A549 treated with RU486 at 1 μM for 4 hours (cell line): ENCODE data around the gene GLRX2. TPM values are rescaled to one million over a fixed set of nuclear protein-coding genes. Genes with fewer than 3 reads are reported as not detected.

Experiments
- total RNA-seq: library from RNA; stranded (reverse); fragments of 200-300 nt; extraction: Qiagen RNA extraction; gene quantifications from 5 replicates; pipeline ENCODE4 v1.2.3, GENCODE V29; 2022; ENCODE audit warnings: low read depth

The GLRX2 gene, protein sequence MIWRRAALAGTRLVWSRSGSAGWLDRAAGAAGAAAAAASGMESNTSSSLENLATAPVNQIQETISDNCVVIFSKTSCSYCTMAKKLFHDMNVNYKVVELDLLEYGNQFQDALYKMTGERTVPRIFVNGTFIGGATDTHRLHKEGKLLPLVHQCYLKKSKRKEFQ
- total RNA-seq: 24.0 to 55.6 TPM (median 46.5 TPM) in 5 replicates

DNA sequence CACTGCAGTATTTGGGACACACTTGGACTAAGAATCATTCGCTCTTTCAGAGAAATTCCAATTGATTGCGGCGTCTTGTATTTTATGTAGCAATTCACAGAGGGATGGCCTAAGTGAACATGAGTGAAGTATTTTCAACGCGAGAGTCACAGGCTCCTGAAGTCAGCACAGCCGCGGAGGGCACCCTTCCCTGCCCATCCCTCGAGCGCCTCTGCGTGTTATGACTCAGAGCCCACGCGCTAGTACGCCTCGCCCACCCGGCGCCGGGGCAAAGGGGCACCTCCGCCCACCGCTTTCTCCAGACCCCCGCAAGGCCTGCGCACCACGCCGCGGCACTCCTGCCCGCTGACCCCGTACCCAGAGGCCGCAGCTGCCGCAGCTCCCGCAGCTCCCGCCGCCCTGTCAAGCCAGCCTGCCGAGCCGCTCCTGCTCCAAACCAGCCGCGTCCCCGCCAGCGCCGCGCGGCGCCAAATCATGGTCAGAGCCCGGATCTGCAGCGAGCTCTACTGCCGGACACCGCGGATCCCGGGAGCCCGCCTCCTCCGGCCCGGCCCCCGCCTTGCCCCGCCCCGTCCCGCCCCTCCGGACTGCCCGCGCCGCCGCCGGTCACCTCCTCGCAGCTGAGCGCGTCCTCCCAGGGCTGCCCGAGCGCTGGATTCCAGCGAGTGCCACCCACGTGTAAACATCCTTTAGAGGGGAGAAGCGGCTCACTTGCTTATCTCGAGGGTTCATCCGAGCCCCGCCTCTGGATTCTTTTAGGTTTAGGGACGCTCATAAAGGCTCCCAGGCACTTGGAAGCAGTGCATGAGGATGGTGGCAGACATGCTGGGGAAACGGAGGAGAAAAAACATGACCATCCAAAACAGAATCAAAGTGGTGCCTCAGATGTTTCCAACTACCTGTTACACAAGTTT lies at the start of gene GLRX2:
Gene GLRX2, minus strand, starts transcription at position 508 of the 914 bp plus-strand sequence. Its CDS starts 32 bp downstream, at position 476.

DNA sequence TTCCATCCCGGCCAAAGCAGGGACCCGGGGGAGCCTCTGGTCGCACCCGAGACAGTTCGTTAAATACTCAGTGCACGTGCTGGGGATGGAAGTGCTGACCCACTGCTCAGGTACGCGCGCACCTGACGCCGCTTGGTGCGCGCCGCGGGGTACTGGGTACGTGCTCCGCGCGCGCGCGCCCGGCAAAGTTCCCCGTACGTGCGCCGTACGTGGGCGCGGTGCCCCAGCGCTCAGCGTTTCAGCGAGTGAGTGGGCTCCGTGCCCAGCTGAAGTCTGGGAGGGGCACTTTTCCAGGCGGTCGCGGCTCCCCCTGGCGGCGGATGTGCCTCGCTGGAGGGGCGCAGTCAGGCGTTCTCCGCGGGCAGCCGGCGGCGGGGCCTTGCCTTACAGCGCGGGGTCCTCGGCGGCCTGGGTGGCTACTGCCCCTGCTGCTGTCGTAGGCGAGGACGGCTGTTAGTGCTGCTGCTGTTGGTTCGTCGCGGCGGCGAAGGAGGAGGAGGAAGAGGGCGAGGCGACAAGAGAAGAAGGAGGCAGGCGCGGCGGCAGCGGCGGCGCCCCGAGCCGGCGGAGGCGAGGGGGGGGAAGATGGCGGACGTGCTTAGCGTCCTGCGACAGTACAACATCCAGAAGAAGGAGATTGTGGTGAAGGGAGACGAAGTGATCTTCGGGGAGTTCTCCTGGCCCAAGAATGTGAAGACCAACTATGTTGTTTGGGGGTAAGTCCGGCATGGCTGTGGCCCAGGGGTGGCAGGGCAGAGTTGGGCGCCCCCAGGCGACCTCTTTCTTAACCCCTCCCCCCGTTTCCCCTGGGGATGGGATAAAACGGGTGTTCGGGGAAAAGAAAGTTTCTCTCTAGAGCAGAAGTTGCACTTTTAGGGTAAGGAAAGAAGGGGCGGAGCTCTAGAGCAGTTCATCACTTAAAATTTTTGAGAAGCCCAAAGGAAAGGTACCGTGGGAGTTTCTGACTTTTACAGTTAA lies 16.7 kb upstream of the GLRX2 start, which contains the start of gene CDC73:
Gene CDC73, plus strand, starts transcription at position 416 of the 978 bp plus-strand sequence. Its CDS starts 170 bp downstream, at position 586.

DNA sequence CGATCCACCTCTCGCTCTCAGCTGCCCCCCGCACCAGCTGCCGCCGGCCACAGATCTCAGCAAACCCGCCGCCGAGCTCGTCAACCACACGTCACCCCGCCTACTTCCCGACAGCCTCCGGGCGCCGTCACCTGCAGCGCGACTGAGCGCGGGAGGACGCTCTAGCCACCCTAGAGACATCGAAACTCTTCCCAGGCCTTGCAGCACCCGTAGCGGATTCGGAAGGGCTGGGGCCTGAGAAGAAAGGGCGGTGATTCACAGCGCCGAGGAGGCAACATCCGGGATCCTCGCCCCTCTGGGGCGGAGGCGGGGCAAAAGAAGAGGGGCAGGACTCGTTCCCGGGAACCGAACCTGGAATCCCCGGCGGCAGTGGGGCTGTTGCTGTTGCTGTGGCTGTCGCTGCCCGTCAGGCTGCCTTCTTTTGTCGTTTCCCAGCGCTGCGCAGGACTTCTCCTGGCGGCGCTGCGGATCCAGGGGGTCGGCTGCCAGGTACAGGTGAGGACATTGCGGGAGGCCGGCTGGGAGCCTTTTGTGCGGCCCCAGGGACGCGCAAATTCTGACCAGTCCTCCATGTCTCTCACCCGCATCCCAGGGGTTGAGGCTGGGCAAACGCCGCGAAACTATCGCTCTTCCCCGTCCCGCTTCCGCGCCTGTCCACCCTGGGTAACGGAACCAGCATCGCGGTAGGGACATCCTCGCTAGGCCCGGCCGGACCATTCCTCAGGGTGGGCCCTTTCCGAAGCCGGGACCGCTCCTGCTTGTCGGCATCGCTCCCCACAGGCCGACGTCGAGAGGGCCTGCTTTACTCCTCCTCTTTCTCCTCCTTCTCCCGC lies 45.7 kb downstream of the GLRX2 start, which contains the start of the genes RO60 and UCHL5:
Gene RO60, plus strand, starts transcription at position 331 of the 833 bp plus-strand sequence. CDS start 9,443 bp downstream, outside the sequence.
Gene UCHL5, minus strand, starts transcription at position 79 of the 833 bp plus-strand sequence. CDS start 100 bp downstream, outside the sequence.

Other genes starting within 250 kb of the GLRX2 start
- 24.1 to 48.8 TPM (median 47.8 TPM) in 5 replicates for gene UCHL5, start 46.1 kb downstream of the GLRX2 start, total RNA-seq
- 12.6 to 34.3 TPM (median 26.0 TPM) in 5 replicates for gene RO60, start 45.8 kb downstream of the GLRX2 start, total RNA-seq
- 25.1 to 34.1 TPM (median 32.8 TPM) in 5 replicates for gene CDC73, start 16.6 kb upstream of the GLRX2 start, total RNA-seq
- gene B3GALT2, start 81.2 kb upstream of the GLRX2 start, total RNA-seq: not detected in 5 replicates